Kidney epithelial cell (primary cell): Measurements from ENCODE around the gene ENTPD7. TPM values are rescaled to one million over a fixed set of nuclear protein-coding genes. Genes with fewer than 3 reads are reported as not detected.
"Not testable (repeated sequence)": the region's sequence is repeated elsewhere in the genome, so short reads cannot be mapped to it uniquely, and the experiment has no call there.

Source experiments
- DNase-seq: peaks from one replicate; pipeline ENCODE4 v3.0.0-alpha.2; 2010; ENCODE audit warnings: low read depth
- H3K27me3 ChIP-seq: 2 replicates; pipeline ENCODE4 v1.6.0; 2011; ENCODE audit warnings: low read length; ENCODE audit not compliant: control insufficient read depth, insufficient read depth
- H3K36me3 ChIP-seq: 2 replicates; pipeline ENCODE4 v1.5.1; 2011; ENCODE audit warnings: low read length; ENCODE audit not compliant: control insufficient read depth, insufficient read depth
- H3K4me3 ChIP-seq: 2 replicates; pipeline ENCODE4 v1.5.1; 2011; ENCODE audit warnings: low read depth, mild to moderate bottlenecking, control low read depth, low read length
- total RNA-seq: library from RNA; depleted of rRNA; stranded (reverse); fragments of >200 nt; gene quantifications from 2 replicates; pipeline ENCODE4 v1.2.3, GENCODE V29; 2015
- TF ChIP-seq, protein P1 (sequence below): IDR thresholded peaks from 2 replicates; pipeline ENCODE4 v1.5.1; 2011; ENCODE audit warnings: mild to moderate bottlenecking, moderate library complexity, low read length, control low read depth, inconsistent platforms; ENCODE audit not compliant: insufficient read depth, poor library complexity, severe bottlenecking

ENTPD7 gene
- total RNA-seq, 1 donor from 2014 or later = 29.1 TPM

DNA sequence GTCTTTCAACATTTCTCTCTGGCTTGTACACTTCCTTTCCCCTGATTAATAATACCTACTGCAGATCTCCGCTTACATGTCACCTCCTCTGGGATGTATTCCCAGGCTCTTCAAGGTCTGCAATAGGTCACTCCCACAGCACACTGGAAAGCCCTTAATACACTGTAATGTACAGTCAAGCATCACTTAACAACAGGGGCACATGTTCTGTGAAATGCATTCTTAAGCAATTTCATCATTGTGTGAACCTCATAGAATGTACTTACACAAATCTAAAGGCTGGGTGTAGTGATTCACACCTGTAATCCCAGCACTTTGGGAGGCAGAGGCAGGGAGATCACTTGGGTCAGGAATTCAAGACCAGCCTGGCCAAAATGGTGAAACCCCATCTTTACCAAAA, 70.7 kb downstream of the ENTPD7 start:
- peaks cover 4% of the 10 kb centered on the region for H3K36me3 ChIP-seq
- TF ChIP-seq, protein P1, sequence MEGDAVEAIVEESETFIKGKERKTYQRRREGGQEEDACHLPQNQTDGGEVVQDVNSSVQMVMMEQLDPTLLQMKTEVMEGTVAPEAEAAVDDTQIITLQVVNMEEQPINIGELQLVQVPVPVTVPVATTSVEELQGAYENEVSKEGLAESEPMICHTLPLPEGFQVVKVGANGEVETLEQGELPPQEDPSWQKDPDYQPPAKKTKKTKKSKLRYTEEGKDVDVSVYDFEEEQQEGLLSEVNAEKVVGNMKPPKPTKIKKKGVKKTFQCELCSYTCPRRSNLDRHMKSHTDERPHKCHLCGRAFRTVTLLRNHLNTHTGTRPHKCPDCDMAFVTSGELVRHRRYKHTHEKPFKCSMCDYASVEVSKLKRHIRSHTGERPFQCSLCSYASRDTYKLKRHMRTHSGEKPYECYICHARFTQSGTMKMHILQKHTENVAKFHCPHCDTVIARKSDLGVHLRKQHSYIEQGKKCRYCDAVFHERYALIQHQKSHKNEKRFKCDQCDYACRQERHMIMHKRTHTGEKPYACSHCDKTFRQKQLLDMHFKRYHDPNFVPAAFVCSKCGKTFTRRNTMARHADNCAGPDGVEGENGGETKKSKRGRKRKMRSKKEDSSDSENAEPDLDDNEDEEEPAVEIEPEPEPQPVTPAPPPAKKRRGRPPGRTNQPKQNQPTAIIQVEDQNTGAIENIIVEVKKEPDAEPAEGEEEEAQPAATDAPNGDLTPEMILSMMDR = no peak
- H3K4me3 ChIP-seq = no peak overlapping the region
- H3K27me3 ChIP-seq = no peaks in the 10 kb centered on the region
- DNase-seq = peak; percentile 87

DNA sequence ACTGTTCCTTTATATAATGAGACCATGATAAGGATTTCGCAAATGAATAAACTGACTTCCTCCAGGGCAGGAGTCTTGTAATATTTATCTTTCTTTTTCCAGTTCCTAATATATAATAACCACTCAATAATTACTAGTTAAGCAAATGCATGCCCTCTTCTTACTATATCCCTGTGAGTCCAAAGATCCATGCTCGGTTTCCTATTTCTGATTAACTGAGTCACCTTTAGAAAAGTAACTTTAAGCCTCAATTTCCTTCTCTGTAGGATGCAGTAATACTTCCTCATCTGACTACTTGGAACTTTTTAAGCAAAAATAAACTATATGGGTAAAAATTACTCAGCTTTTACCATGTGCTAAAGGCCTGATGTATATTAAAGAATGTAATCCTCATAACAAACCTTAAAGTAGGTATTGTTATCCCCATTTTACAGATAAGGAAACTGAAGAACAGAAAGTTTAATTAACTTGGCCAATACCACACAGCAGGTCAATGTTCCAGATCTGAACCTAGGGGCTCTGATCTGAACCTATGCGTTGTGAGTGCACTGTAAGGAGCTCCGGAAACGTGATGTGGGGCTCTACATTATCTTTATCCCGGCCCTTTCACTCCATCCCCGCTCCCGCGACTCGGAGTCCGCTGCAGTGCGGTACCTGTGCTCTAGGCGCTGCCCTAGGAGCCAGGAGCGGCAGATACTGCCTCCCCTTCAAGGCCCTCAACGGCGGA, 72.2 kb downstream of the ENTPD7 start:
- peak overlapping the region; percentile 73 for H3K4me3 ChIP-seq
- DNase-seq = no peak
- no peaks in the 10 kb centered on the region for H3K27me3 ChIP-seq
- H3K36me3 ChIP-seq = peaks cover 4% of the 10 kb centered on the region
- TF ChIP-seq, protein P1 = no peak

DNA sequence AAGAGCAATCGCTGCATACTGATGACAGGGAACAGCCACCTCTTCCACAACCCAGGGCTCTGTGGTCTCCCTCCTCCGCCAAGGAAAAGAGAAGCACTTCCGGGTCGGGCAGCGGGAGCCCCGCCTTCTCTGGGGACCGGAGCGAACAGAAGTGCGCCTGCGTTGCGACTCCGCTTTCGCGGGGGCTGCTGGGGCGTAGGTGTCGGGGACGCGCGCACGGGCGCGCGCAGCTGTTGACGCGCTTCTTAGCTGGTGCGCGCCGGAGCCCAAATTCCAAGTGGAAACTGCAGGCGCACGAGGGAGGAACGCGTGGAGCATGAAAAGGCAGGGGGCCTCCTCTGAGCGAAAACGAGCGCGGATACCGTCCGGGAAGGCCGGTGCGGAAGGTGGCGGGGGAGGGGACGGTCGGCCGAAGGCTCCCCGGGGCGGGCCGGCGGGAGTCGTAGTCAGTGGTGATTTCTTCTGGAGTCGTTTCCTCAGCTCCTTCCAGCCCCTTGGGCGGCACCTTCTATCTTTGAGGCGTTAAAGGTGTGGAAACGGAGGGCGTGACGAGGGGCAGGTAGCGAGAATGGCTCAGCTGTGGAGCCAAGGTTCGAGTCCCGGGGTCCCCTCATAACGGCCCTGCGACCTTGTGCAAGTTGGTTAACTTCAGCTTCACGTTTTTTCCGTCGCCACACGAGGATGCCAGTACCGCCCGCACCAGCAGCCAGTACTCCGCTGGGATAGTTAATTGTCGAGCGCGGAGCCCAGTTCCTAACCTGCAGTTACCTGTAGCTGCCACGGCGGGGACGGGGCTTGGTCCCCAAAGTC, 72.9 kb downstream of the ENTPD7 start, which contains the start of the genes COX15 and CUTC:
Gene COX15, minus strand, starts transcription at position 95 of the 810 bp plus-strand sequence. Its CDS starts 78 bp downstream, at position 17.
Gene CUTC, plus strand, starts transcription at position 202 of the 810 bp plus-strand sequence. Its CDS starts 115 bp downstream, at position 317.
- Histone ChIP-seq H3K4me3 (peak within 1 kb of the TSS; percentile 73), H3K27me3 (no peaks in the 10 kb centered on the region), H3K36me3 (no peaks in the 10 kb centered on the region)
- DNase-seq = peak; percentile 87
- TF ChIP-seq, protein P1 = peak; percentile 31

DNA sequence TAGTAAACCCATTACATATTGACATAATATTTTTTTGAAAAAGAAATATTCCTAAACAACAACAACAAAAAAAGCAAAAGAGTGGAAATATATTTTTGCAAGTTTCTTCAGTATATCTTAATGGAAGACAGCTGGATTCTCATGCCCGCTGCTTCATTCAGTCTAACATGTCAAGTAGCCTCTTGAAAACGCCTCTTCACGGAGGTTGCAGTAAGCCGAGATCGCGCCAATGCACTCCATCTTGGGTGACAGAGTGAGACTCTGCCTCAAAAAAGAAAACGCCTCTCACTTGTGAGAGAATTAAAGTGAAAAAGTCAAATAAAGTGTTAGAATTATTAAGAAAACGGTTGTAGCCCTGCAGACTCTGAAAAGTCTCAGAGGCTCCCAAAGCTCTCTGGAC, 74.1 kb downstream of the ENTPD7 start:
- no peaks in the 10 kb centered on the region for H3K36me3 ChIP-seq
- no peaks in the 10 kb centered on the region for H3K27me3 ChIP-seq
- no peak overlapping the region for H3K4me3 ChIP-seq
- no peak for DNase-seq
- TF ChIP-seq, protein P1 = no peak

DNA sequence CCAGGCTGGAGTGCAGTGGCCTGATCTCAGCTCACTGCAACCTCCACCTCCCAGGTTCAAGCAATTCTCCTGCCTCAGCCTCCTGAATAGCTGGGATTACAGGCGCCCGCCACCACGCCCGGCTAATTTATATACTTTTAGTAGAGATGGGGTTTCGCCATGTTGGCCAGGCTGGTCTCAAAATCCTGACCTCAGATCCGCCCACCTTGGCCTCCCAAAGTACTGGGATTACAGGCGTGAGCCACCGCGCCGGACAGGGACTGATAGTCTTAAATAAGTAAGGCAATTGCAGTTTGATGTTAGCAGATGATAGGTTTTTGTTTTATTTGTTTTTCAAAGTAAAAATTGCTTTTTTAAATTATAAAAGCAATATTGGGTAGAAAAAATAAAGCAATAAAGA, 74.8 kb downstream of the ENTPD7 start:
- not testable (repeated sequence) for DNase-seq, H3K27me3 ChIP-seq, H3K4me3 ChIP-seq, H3K36me3 ChIP-seq

DNA sequence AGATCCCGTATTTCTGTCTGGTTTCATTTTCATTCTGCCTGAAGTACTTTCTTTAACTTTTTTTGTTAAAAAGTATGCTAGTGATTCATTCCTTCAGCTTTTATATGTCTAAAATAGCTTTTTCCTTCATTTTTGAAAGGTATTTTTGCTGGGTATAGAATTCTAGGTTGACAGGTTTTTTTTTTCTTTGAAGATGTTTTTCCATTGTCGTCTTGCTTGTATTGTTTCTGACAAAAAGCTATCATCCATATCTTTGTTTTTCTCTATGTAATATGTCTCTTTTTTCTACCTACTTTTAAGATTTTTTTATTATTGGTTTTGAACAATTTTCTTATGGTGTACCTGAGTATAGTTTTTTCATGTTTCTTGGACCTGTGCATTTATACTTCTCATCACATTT, 81.0 kb downstream of the ENTPD7 start:
- Histone ChIP-seq H3K36me3 (no peaks in the 10 kb centered on the region), H3K4me3 (no peak overlapping the region), H3K27me3 (no peaks in the 10 kb centered on the region)
- TF ChIP-seq, protein P1 = no peak
- no peak for DNase-seq
